HEK293 (cell line): ENCODE results near the gene SCUBE1.

Experiments used
- CTCF ChIA-PET: fragments of 350-600 bp; formaldehyde crosslinking; extraction: SDS; loops from one replicate; lab custom pipeline; 2021; ENCODE audit warnings: antibody characterized with exemption; lab: Yijun Ruan, JAX
- POLR2A ChIA-PET: fragments of 300-600 bp; formaldehyde crosslinking; extraction: SDS; loops from one replicate; lab custom pipeline; 2020; ENCODE audit warnings: antibody characterized with exemption, inconsistent platforms; lab: Yijun Ruan, JAX
- H3K27ac ChIP-seq: fragments of 200-500 bp; sonication (Bioruptor generic); 2 replicates; pipeline ENCODE4 v1.5.1; 2014; ENCODE audit warnings: low read depth, low read length, control low read depth, inconsistent platforms; ENCODE audit errors: extremely low read depth
- H3K36me3 ChIP-seq, 2 experiments: fragments of 200-500 bp in 1 of 2; sonication (Bioruptor generic) in 1 of 2; 1 replicate in 1 of 2; 2 replicates in 1 of 2; pipeline ENCODE4 v1.5.1; 2014 to 2017; ENCODE audit warnings: inconsistent platforms in 2 of 2, low read length in 2 of 2; ENCODE audit not compliant: control insufficient read depth in 2 of 2, insufficient read depth in 1 of 2
- H3K4me1 ChIP-seq: fragments of 200-500 bp; sonication (Bioruptor generic); 2 replicates; pipeline ENCODE4 v1.5.1; 2014; ENCODE audit warnings: mild to moderate bottlenecking, low read length, inconsistent platforms; ENCODE audit not compliant: control insufficient read depth, insufficient read depth
- H3K4me3 ChIP-seq: 2 replicates; pipeline ENCODE4 v1.5.1; 2011; ENCODE audit warnings: low read depth, mild to moderate bottlenecking, control low read depth, low read length, moderate library complexity
- H3K9me3 ChIP-seq: fragments of 200-500 bp; sonication (Bioruptor generic); 2 replicates; pipeline ENCODE4 v1.5.1; 2014; ENCODE audit warnings: low read depth, low read length, inconsistent platforms; ENCODE audit not compliant: control insufficient read depth, insufficient read depth
- BCL6B ChIP-seq: fragments of 450-650 bp; formaldehyde crosslinking; IDR thresholded peaks from 2 replicates; pipeline ENCODE4 v1.5.1; 2017; ENCODE audit warnings: missing biosample characterization, missing genetic modification characterization
- GLIS1 ChIP-seq: fragments of 450-650 bp; formaldehyde crosslinking; IDR thresholded peaks from 2 replicates; pipeline ENCODE4 v1.5.1; 2016; ENCODE audit warnings: missing biosample characterization, missing genetic modification characterization
- HIC1 ChIP-seq: fragments of 450-650 bp; formaldehyde crosslinking; IDR thresholded peaks from 2 replicates; pipeline ENCODE4 v1.5.1; 2016; ENCODE audit warnings: missing biosample characterization, missing genetic modification characterization
- HOXD13 ChIP-seq: sonication (generic); formaldehyde crosslinking; IDR thresholded peaks from 2 replicates; pipeline ENCODE4 v1.8.0; 2022; ENCODE audit warnings: missing genetic modification reagents, borderline replicate concordance
- ZBTB10 ChIP-seq: fragments of 450-650 bp; formaldehyde crosslinking; IDR thresholded peaks from 2 replicates; pipeline ENCODE4 v1.5.1; 2016; ENCODE audit warnings: missing biosample characterization, missing genetic modification characterization
- ZFP41 ChIP-seq: fragments of 450-650 bp; formaldehyde crosslinking; IDR thresholded peaks from 2 replicates; pipeline ENCODE4 v1.5.1; 2016; ENCODE audit warnings: missing biosample characterization, missing genetic modification characterization, borderline replicate concordance
- ZNF10 ChIP-seq: fragments of 450-650 bp; formaldehyde crosslinking; IDR thresholded peaks from 2 replicates; pipeline ENCODE4 v1.5.1; 2017; ENCODE audit warnings: missing biosample characterization, missing genetic modification characterization
- ZNF2 ChIP-seq: fragments of 450-650 bp; formaldehyde crosslinking; IDR thresholded peaks from 2 replicates; pipeline ENCODE4 v1.5.1; 2016; ENCODE audit warnings: missing biosample characterization, missing genetic modification characterization
- ZNF202 ChIP-seq: fragments of 450-650 bp; formaldehyde crosslinking; IDR thresholded peaks from 2 replicates; pipeline ENCODE4 v1.5.1; 2016; ENCODE audit warnings: missing biosample characterization, missing genetic modification characterization, borderline replicate concordance
- ZNF350 ChIP-seq: fragments of 450-650 bp; formaldehyde crosslinking; IDR thresholded peaks from 2 replicates; pipeline ENCODE4 v1.5.0; 2017; ENCODE audit warnings: missing biosample characterization, mild to moderate bottlenecking, missing genetic modification characterization
- ZNF37A ChIP-seq: fragments of 450-650 bp; IDR thresholded peaks from 2 replicates; pipeline ENCODE4 v1.5.1; 2018; ENCODE audit warnings: missing biosample characterization, missing genetic modification characterization
- ZNF449 ChIP-seq: fragments of 450-650 bp; formaldehyde crosslinking; IDR thresholded peaks from 2 replicates; pipeline ENCODE4 v1.5.1; 2017; ENCODE audit warnings: missing biosample characterization, mild to moderate bottlenecking, missing genetic modification characterization, moderate library complexity
- ZNF510 ChIP-seq: fragments of 450-650 bp; formaldehyde crosslinking; IDR thresholded peaks from 2 replicates; pipeline ENCODE4 v1.5.1; 2018; ENCODE audit warnings: mild to moderate bottlenecking, missing genetic modification characterization, missing biosample characterization; ENCODE audit not compliant: insufficient replicate concordance
- ZNF529 ChIP-seq: fragments of 450-650 bp; formaldehyde crosslinking; IDR thresholded peaks from 2 replicates; pipeline ENCODE4 v1.5.1; 2017; ENCODE audit warnings: missing genetic modification characterization, missing biosample characterization; ENCODE audit not compliant: insufficient replicate concordance
- ZNF561 ChIP-seq: fragments of 450-650 bp; IDR thresholded peaks from 2 replicates; pipeline ENCODE4 v1.5.1; 2018; ENCODE audit warnings: missing biosample characterization, missing genetic modification characterization, borderline replicate concordance
- ZNF596 ChIP-seq: fragments of 450-650 bp; IDR thresholded peaks from 2 replicates; pipeline ENCODE4 v1.5.0; 2018; ENCODE audit warnings: missing biosample characterization, mild to moderate bottlenecking, missing genetic modification characterization, moderate library complexity
- ZNF670 ChIP-seq: fragments of 450-650 bp; formaldehyde crosslinking; IDR thresholded peaks from 2 replicates; pipeline ENCODE4 v1.5.1; 2016; ENCODE audit warnings: missing biosample characterization, missing genetic modification characterization, low read depth
- ZNF768 ChIP-seq: fragments of 450-650 bp; formaldehyde crosslinking; IDR thresholded peaks from 2 replicates; pipeline ENCODE4 v1.5.1; 2018; ENCODE audit warnings: missing biosample characterization, mild to moderate bottlenecking, missing genetic modification characterization
- ZNF777 ChIP-seq: fragments of 450-650 bp; formaldehyde crosslinking; IDR thresholded peaks from 2 replicates; pipeline ENCODE4 v1.5.1; 2017; ENCODE audit warnings: missing biosample characterization, missing genetic modification characterization, borderline replicate concordance
- ZNF843 ChIP-seq: fragments of 450-650 bp; formaldehyde crosslinking; IDR thresholded peaks from 2 replicates; pipeline ENCODE4 v1.5.1; 2016; ENCODE audit warnings: missing biosample characterization, missing genetic modification characterization
- ZSCAN30 ChIP-seq: fragments of 450-650 bp; IDR thresholded peaks from 2 replicates; pipeline ENCODE4 v1.5.1; 2018; ENCODE audit warnings: missing biosample characterization, mild to moderate bottlenecking, missing genetic modification characterization, moderate library complexity
- ZSCAN4 ChIP-seq: fragments of 450-650 bp; formaldehyde crosslinking; IDR thresholded peaks from 2 replicates; pipeline ENCODE4 v1.5.1; 2017; ENCODE audit warnings: missing biosample characterization, missing genetic modification characterization

SCUBE1 gene

GRCh38 chr22:43363315-43364168, 20.4 kb upstream of the SCUBE1 start:
- Histone ChIP-seq H3K27ac (no peak overlapping the region), H3K4me3 (no peak overlapping the region), H3K36me3 (no peaks in the 10 kb centered on the region), H3K9me3 (no peaks in the 10 kb centered on the region), H3K4me1 (no peaks in the 10 kb centered on the region)
- TF ChIP-seq ZNF561 (tag by site-specific recombination) = no peak
- TF ChIP-seq ZBTB10 (tag by site-specific recombination) = no peak
- no peak for TF ChIP-seq ZNF510 (tag by site-specific recombination)
- no peak for TF ChIP-seq ZSCAN4 (tag by site-specific recombination)
- TF ChIP-seq HIC1 (tag by site-specific recombination) = no peak
- no peak for TF ChIP-seq ZNF596 (tag by site-specific recombination)
- TF ChIP-seq ZNF350 (tag by site-specific recombination) = no peak
- TF ChIP-seq BCL6B = no peak
- POLR2A ChIA-PET = no interaction called here
- CTCF ChIA-PET = interaction anchor here (0.7 to 3.3 kb wide), 3 partner anchors 17 to 176 kb away, joined by 3 to 32 read pairs (median 3); no protein-coding TSS in a partner anchor

- CTCF ChIA-PET = interaction anchor here (2.2 kb wide), 1 partner anchor 14 kb away, joined by 26 read pairs; no protein-coding TSS in a partner anchor
- Histone ChIP-seq H3K27ac (no peak overlapping the region), H3K9me3 (no peaks in the 10 kb centered on the region), H3K4me3 (no peak overlapping the region), H3K4me1 (no peaks in the 10 kb centered on the region), H3K36me3 (no peaks in the 10 kb centered on the region)
- POLR2A ChIA-PET = no interaction called here
- TF ChIP-seq ZNF843 (tag by site-specific recombination) (no peak), ZFP41 (tag by site-specific recombination) (no peak), ZNF777 (tag by site-specific recombination) (no peak), HOXD13 (CRISPR knock-in tag) (no peak), ZSCAN30 (tag by site-specific recombination) (no peak), ZNF37A (tag by site-specific recombination) (no peak), GLIS1 (no peak), ZNF2 (tag by site-specific recombination) (no peak), ZNF768 (tag by site-specific recombination) (no peak), ZNF10 (no peak), ZNF670 (tag by site-specific recombination) (no peak), ZNF202 (no peak), ZNF449 (tag by site-specific recombination) (no peak), ZNF529 (tag by site-specific recombination) (no peak)
These were observed 17.4 kb upstream of the SCUBE1 start for GRCh38 chr22:43360576-43360975.
